ENCODE data around the gene SLC46A2.
A peak's percentile ranks its signal among the peaks of the same experiment; 100 is the strongest.

Gene SLC46A2

GRCh38 chr9:112863214-112863613 is 27.5 kb downstream of the SLC46A2 start:
- TF ChIP-seq CTCF (IDR thresholded peaks at IDR 0.05; ENCODE audit: low read depth, low read length) = no peak
- Histone ChIP-seq H3K4me3 (ENCODE audit: low read depth, low read length) (no peak overlapping the region), H3K27me3 (ENCODE audit: insufficient read depth, low read depth, severe bottlenecking) (no peaks in the 10 kb centered on the region), H3K27ac (no peak overlapping the region), H3K36me3 (peaks cover 21% of the 10 kb centered on the region), H3K9me3 (ENCODE audit: severe bottlenecking) (no peaks in the 10 kb centered on the region)
- no peak for DNase-seq

DNA sequence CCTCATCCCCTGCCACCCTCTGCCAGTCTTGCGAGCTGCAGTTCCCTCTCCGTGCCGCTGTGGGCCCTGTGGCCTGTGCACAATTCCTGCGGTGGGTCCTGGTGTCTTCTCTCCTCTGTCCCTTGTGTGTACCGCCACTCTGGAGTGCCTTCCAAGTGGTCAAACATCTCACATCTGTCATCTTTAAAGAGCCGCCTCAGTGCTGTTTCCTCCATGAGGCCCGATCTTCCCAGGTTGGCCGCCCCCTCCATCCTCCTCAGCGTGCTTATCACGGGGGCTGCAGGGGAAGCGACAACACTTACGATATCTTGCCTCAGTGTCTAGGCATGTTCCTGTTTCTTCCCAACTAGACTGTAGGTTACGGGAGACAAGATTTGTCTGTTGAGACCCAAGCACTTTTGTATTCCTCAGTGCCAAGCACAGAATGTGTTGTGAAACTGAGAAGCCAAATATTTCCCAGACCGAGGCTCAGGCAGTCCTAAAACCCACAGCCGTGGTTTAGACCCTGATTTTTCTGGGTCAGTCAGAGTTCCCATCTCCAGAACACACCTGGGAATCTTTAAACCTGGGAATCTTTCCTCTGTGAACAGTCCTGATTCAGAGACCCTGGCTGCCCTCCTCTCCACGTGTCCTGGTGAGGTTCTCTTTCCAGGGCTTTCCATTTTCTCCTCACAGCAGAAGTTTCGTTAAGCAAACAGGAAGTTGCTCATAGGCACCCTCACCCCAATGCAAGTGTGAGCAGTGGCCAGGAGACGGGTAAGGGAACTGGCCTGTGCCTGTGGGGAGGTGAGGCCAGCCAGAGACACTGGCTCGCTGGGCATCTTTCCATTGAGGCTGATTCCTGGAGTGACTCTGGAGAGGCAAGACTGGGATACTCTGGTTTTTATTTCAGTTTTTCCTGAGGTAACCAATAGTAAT is 28.8 kb downstream of the SLC46A2 start:
- no peak overlapping the region for H3K4me3 ChIP-seq (ENCODE audit: low read depth, low read length)
- H3K9me3 ChIP-seq (ENCODE audit: severe bottlenecking) = no peaks in the 10 kb centered on the region
- H3K36me3 ChIP-seq = peaks cover 21% of the 10 kb centered on the region
- H3K27me3 ChIP-seq (ENCODE audit: insufficient read depth, low read depth, severe bottlenecking) = no peaks in the 10 kb centered on the region
- DNase-seq = no peak
- TF ChIP-seq CTCF (IDR thresholded peaks at IDR 0.05; ENCODE audit: low read depth, low read length) = no peak
- no peak overlapping the region for H3K27ac ChIP-seq

DNA sequence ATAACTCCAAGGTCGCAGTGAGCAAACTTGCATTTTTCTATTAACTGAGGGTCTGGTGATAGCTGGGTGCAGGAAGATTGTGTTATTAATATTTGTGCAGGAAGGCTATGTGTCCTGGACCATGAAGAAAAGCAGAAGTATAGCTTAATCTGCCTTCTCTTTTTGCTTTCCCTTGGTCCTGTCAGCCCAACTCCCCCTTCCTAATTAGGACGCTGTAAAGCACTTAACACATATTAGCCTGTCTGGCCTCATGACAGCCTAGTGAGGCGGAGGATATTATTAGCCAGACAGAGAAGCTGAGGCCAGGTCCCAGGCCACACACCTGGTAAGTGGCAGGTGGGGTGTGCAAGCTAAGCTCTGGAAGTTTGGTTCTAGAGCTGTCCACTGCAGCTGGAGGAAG is 29.5 kb downstream of the SLC46A2 start:
- Histone ChIP-seq H3K36me3 (peaks cover 19% of the 10 kb centered on the region), H3K9me3 (ENCODE audit: severe bottlenecking) (no peaks in the 10 kb centered on the region), H3K27ac (no peak overlapping the region; the same call in 1 of the 2 replicates), H3K4me3 (ENCODE audit: low read depth, low read length) (no peak overlapping the region), H3K27me3 (ENCODE audit: insufficient read depth, low read depth, severe bottlenecking) (no peaks in the 10 kb centered on the region)
- peak; percentile 26 for DNase-seq
- TF ChIP-seq CTCF (IDR thresholded peaks at IDR 0.05; ENCODE audit: low read depth, low read length) = no peak

DNA sequence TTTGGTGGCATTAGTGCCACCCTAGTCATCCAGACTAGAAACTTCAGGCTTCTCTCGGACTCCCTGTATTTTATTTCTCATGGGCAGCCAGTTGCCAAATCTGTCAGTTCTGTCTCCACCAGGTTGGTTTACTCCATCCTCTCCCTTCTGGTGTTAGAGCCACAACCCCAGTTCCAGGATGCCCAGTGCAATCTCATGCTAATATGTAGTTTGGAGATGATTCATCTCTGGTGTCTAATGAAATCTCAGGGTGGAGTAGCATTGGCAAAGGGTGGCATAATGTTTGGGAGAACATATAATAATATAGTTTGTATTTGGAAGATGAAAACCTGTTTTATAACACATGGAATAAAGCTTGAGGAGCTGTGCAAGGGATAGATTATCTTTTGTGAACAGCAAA is 30.2 kb downstream of the SLC46A2 start:
- Histone ChIP-seq H3K4me3 (ENCODE audit: low read depth, low read length) (no peak overlapping the region), H3K9me3 (ENCODE audit: severe bottlenecking) (no peaks in the 10 kb centered on the region), H3K27me3 (ENCODE audit: insufficient read depth, low read depth, severe bottlenecking) (no peaks in the 10 kb centered on the region), H3K27ac (no peak overlapping the region), H3K36me3 (peaks cover 15% of the 10 kb centered on the region)
- DNase-seq = no peak
- TF ChIP-seq CTCF (IDR thresholded peaks at IDR 0.05; ENCODE audit: low read depth, low read length) = no peak

DNA sequence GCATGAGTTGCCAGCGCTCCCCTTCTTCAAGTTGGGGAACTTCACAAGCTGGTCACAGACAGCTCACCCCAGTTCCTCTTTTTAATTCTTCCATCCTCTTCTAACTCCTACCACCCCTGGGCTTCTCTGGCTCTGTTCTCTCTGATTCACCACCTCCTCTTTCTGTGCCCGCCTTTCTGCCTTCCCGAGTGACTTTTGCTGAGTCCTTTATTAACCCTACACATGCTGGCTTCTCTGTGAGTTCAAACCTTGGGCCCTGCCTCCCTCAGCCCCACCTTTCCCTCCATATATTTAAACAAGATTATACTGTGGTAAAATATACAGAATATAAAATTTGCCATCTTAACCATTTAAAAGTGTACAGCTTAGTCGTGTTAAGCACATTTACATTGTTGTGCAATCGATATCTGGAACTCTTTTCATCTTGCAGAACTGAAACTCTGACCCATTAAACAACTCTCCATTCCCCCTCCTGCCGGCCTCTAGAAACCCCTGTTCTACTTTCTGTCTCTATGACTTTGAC is 32.0 kb downstream of the SLC46A2 start:
- H3K27me3 ChIP-seq (ENCODE audit: insufficient read depth, low read depth, severe bottlenecking) = no peaks in the 10 kb centered on the region
- no peak overlapping the region for H3K27ac ChIP-seq
- no peak for TF ChIP-seq CTCF (IDR thresholded peaks at IDR 0.05; ENCODE audit: low read depth, low read length)
- no peak overlapping the region for H3K4me3 ChIP-seq (ENCODE audit: low read depth, low read length)
- no peak for DNase-seq
- peaks cover 13% of the 10 kb centered on the region for H3K36me3 ChIP-seq
- no peaks in the 10 kb centered on the region for H3K9me3 ChIP-seq (ENCODE audit: severe bottlenecking)

All from WERI-Rb-1 (cell line).